Hematopoietic multipotent progenitor cell treated with erythropoietin and hydrocortisone succinate and interleukin-3 and kit ligand, for 15 days (in vitro differentiated cells): ENCODE results near the gene ANKIB1.
A peak's percentile ranks its signal among the peaks of the same experiment; 100 is the strongest.
"Not testable (repeated sequence)": the region's sequence is repeated elsewhere in the genome, so short reads cannot be mapped to it uniquely, and the experiment has no call there.

ENCODE experiments used
- DNase-seq: peaks from one replicate; pipeline ENCODE4 v3.0.0-alpha.2; 2015; ENCODE audit warnings: low spot score

The ANKIB1 gene

GRCh38 chr7:92245487-92246359, at the start of gene ANKIB1, which contains the start of gene KRIT1:
TSS of gene ANKIB1 (plus strand) at chr7:92245974. CDS start at chr7:92294979, 49,005 bp downstream.
TSS of gene KRIT1 (minus strand) at chr7:92245914. CDS start at chr7:92242135, 3,779 bp downstream.
- peak; percentile 84 for DNase-seq

- DNase-seq, result no peak
These were observed 45.0 kb upstream of the ANKIB1 start for GRCh38 chr7:92200791-92201190.

GRCh38 chr7:92205987-92206386, 39.8 kb upstream of the ANKIB1 start:
- no peak for DNase-seq

- DNase-seq, result no peak
These were observed 39.1 kb upstream of the ANKIB1 start for GRCh38 chr7:92206672-92207071.

- DNase-seq, result no peak
These were observed 24.0 kb upstream of the ANKIB1 start for GRCh38 chr7:92221766-92222165.

- DNase-seq, result no peak
These were observed 18.8 kb upstream of the ANKIB1 start for GRCh38 chr7:92226981-92227380.

- no peak for DNase-seq
These were observed 17.7 kb upstream of the ANKIB1 start for GRCh38 chr7:92228100-92228499.

- DNase-seq, result no peak
These were observed 17.0 kb upstream of the ANKIB1 start for GRCh38 chr7:92228742-92229141.

GRCh38 chr7:92230547-92230946, 15.2 kb upstream of the ANKIB1 start:
- no peak for DNase-seq

- DNase-seq, result no peak
These were observed 2.8 kb upstream of the ANKIB1 start for GRCh38 chr7:92242972-92243371.

- DNase-seq, result peak; percentile 48
These were observed 827 bp upstream of the ANKIB1 start for GRCh38 chr7:92244808-92245486.

GRCh38 chr7:92246360-92247101, 757 bp downstream of the ANKIB1 start:
- peak; percentile 6 for DNase-seq

GRCh38 chr7:92250603-92251002, 4.8 kb downstream of the ANKIB1 start:
- no peak for DNase-seq

- no peak for DNase-seq
These were observed 5.4 kb downstream of the ANKIB1 start for GRCh38 chr7:92251181-92251580.

GRCh38 chr7:92253251-92253650, 7.5 kb downstream of the ANKIB1 start:
- no peak for DNase-seq

- not testable (repeated sequence) for DNase-seq
These were observed 9.0 kb downstream of the ANKIB1 start for GRCh38 chr7:92254800-92255199.

GRCh38 chr7:92255308-92255707, 9.5 kb downstream of the ANKIB1 start:
- no peak for DNase-seq

- DNase-seq, result no peak
These were observed 13.3 kb downstream of the ANKIB1 start for GRCh38 chr7:92259062-92259461.

- no peak for DNase-seq
These were observed 14.0 kb downstream of the ANKIB1 start for GRCh38 chr7:92259610-92260247.

GRCh38 chr7:92260248-92260781, 14.5 kb downstream of the ANKIB1 start:
- no peak for DNase-seq

- no peak for DNase-seq
These were observed 20.9 kb downstream of the ANKIB1 start for GRCh38 chr7:92266415-92267241.
